Kidney (tissue), 14 donors: Measurements from ENCODE around the gene SNX9. TPM values are rescaled to one million over a fixed set of nuclear protein-coding genes. Genes with fewer than 3 reads are reported as not detected.
A peak's percentile ranks its signal among the peaks of the same experiment; 100 is the strongest.

Experiments used
- DNase-seq, 5 donors: peaks; one replicate each; pipeline ENCODE4 v3.0.0-alpha.2; 2013 to 2020
- FAIRE-seq: peaks from 2 replicates; lab custom pipeline; 2012; peaks lifted over from hg19 to GRCh38; lab: Jason Lieb, UNC
- H3K27ac ChIP-seq, 2 donors: one replicate each; pipeline ENCODE4 v1.7.0; 2013; ENCODE audit warnings: low read depth in 2 of 2, low read length in 2 of 2, inconsistent platforms in 1 of 2
- H3K27me3 ChIP-seq: one replicate; pipeline ENCODE4 v1.7.1; 2013; ENCODE audit warnings: low read length, inconsistent platforms; ENCODE audit not compliant: control insufficient read depth, insufficient read depth
- H3K36me3 ChIP-seq, 3 donors: one replicate each; pipeline versions ENCODE4 v1.7.0 to v1.7.1; 2013; ENCODE audit warnings: low read length in 3 of 3, control low read depth in 1 of 3, inconsistent platforms in 1 of 3; ENCODE audit not compliant: insufficient read depth in 3 of 3, control insufficient read depth in 2 of 3
- H3K4me1 ChIP-seq, 3 donors: one replicate each; pipeline versions ENCODE4 v1.7.0 to v1.7.1; 2013; ENCODE audit warnings: low read length in 3 of 3, inconsistent platforms in 1 of 3, low read depth in 1 of 3; ENCODE audit not compliant: control insufficient read depth in 2 of 3, insufficient read depth in 2 of 3
- H3K4me3 ChIP-seq, 3 donors: one replicate each; pipeline versions ENCODE4 v1.7.0 to v1.8.1; 2013; ENCODE audit warnings: low read length in 3 of 3, control low read depth in 1 of 3, inconsistent platforms in 1 of 3
- H3K9ac ChIP-seq, 3 donors: one replicate each; pipeline versions ENCODE4 v1.7.0 to v1.7.1; 2013; ENCODE audit warnings: low read length in 3 of 3, control low read depth in 1 of 3, inconsistent platforms in 1 of 3
- H3K9me3 ChIP-seq, 3 donors: one replicate each; pipeline versions ENCODE4 v1.7.0 to v1.7.1; 2013; ENCODE audit warnings: low read length in 3 of 3, control low read depth in 1 of 3, inconsistent platforms in 1 of 3; ENCODE audit not compliant: control insufficient read depth in 2 of 3, insufficient read depth in 1 of 3
- intact Hi-C: fragments of 100-400 bp; cut with DNase I; formaldehyde crosslinking; loops from one replicate; pipeline ENCODE4 v1.11.1; 2022
- polyA plus RNA-seq: library from polyadenylated mRNA; stranded (reverse); fragments of 350-450 nt; fragmentation: Illumina TruSeq; extraction: RNeasy Lipid Tissue Mini Kit (QIAGEN cat#74804); gene quantifications from one replicate; pipeline ENCODE4 v1.2.3, GENCODE V29; 2014; ENCODE audit warnings: low read depth, low replicate concordance; ENCODE audit not compliant: insufficient read depth
- total RNA-seq: library from RNA; stranded (reverse); fragmentation: NEBNext Ultra II Directional; extraction: Animal tissue kit (Norgen Biotek cat#: 25700); gene quantifications from one replicate; pipeline ENCODE4 v1.2.1, GENCODE V29; 2021
- TF ChIP-seq, protein P1 (sequence below): IDR thresholded peaks from 3 replicates; pipeline ENCODE4 v1.5.1; 2012; ENCODE audit warnings: mild to moderate bottlenecking, moderate library complexity, borderline replicate concordance; ENCODE audit not compliant: insufficient read depth; ENCODE audit errors: extremely low read depth
- donor health status: control.
- donor health status: control.
- donor health status: control.
- donor health status: control.
- donor health status: control.
- donor health status: DM: yes; HTN: yes; CAD: no.
- donor health status: Normal renal cell carcinoma (clear cell type).

SNX9 gene
- total and polyA plus RNA-seq, 2 donors from 2014 or later, result 25.2 to 49.3 TPM

DNA sequence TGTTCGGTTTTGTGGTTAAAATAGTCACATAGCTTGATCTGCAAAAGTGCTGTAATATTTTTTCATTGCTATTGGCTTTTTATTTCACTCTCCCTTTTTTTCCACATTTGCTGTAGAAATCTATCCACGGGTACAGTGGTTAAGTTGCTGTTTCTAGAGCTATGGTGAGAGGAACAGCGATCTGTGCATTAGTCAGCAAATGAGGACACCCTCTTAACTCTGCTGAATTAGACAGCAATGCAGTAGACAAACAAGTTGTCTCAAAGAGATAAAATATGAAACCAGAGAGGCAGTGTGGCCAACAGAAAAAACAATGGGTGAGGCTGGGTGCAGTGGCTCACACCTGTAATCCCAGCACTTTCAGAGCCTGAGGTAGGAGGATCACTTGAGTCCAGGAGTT lies 141.1 kb downstream of the SNX9 start:
- FAIRE-seq, result no peak
- no peaks in the 10 kb centered on the region for H3K4me1 ChIP-seq
- TF ChIP-seq, protein P1, sequence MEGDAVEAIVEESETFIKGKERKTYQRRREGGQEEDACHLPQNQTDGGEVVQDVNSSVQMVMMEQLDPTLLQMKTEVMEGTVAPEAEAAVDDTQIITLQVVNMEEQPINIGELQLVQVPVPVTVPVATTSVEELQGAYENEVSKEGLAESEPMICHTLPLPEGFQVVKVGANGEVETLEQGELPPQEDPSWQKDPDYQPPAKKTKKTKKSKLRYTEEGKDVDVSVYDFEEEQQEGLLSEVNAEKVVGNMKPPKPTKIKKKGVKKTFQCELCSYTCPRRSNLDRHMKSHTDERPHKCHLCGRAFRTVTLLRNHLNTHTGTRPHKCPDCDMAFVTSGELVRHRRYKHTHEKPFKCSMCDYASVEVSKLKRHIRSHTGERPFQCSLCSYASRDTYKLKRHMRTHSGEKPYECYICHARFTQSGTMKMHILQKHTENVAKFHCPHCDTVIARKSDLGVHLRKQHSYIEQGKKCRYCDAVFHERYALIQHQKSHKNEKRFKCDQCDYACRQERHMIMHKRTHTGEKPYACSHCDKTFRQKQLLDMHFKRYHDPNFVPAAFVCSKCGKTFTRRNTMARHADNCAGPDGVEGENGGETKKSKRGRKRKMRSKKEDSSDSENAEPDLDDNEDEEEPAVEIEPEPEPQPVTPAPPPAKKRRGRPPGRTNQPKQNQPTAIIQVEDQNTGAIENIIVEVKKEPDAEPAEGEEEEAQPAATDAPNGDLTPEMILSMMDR, result no peak

DNA sequence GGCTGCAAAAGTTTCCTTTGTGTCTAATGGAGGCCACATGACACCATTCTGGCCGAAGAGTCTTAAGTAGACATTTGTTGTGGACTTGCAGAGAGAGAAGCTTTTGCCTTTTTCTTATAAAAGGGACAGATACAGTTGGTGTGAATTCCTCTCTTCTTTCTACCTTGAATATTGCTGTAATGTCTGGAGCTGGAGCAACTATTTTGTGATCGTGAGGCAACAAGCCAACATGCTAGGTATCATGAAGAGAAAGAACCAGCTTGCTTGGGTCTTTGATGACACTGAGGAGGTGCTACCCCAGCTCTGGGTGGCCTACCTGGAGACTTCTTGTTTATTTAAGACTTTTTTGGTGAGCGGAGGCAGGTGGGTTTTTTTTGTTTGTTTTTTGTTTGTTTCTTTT lies 142.3 kb downstream of the SNX9 start:
- no peaks in the 10 kb centered on the region for H3K36me3 ChIP-seq
- no peaks in the 10 kb centered on the region for H3K4me1 ChIP-seq
- FAIRE-seq (no peak), DNase-seq (no peak)
- H3K9me3 ChIP-seq, result peaks cover 0 to 4% (median 0%) of the 10 kb centered on the region in 3 donors
- TF ChIP-seq, protein P1, result no peak
- H3K9ac ChIP-seq, result no peak overlapping the region
- H3K27ac ChIP-seq, result no peak overlapping the region
- no peak overlapping the region for H3K4me3 ChIP-seq
- H3K27me3 ChIP-seq, result no peaks in the 10 kb centered on the region
- intact Hi-C loops, result no loop called here

More for the DNA sequence above, 141.1 kb downstream of the SNX9 start:
- Histone ChIP-seq H3K27ac (no peak overlapping the region), H3K9me3 (peaks cover 0 to 15% (median 0%) of the 10 kb centered on the region in 3 donors), H3K36me3 (no peaks in the 10 kb centered on the region), H3K27me3 (no peaks in the 10 kb centered on the region), H3K9ac (no peak overlapping the region), H3K4me3 (no peak overlapping the region)
- intact Hi-C loops, result no loop called here
- DNase-seq, result no peak

DNA sequence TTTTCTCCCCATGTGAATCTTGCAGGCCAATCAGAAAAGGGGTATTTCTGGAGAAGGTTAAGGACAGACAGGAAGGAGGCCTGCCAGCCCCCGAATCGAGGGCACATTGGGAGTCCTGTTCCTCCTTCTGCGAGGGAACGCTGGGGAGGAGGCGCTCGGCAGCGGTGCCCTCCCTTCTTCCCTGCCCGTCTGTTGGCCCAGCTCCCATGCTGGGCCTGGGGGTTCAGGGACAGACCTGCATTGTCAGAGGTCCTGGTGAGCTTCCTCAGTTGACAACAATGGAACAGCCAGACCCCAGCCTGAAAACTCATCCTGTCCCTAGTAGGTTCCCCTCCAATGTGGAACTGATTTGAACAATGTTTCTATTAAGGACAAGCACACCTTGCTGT lies 143.5 kb downstream of the SNX9 start:
- intact Hi-C loops, result no loop called here
- H3K27me3 ChIP-seq, result no peaks in the 10 kb centered on the region
- DNase-seq (no peak), FAIRE-seq (no peak)
- peaks cover 0 to 4% (median 0%) of the 10 kb centered on the region in 3 donors for H3K9me3 ChIP-seq
- TF ChIP-seq, protein P1, result no peak
- H3K9ac ChIP-seq, result no peak overlapping the region
- H3K4me1 ChIP-seq, result no peaks in the 10 kb centered on the region
- no peak overlapping the region for H3K4me3 ChIP-seq
- no peak overlapping the region for H3K27ac ChIP-seq
- no peaks in the 10 kb centered on the region for H3K36me3 ChIP-seq

DNA sequence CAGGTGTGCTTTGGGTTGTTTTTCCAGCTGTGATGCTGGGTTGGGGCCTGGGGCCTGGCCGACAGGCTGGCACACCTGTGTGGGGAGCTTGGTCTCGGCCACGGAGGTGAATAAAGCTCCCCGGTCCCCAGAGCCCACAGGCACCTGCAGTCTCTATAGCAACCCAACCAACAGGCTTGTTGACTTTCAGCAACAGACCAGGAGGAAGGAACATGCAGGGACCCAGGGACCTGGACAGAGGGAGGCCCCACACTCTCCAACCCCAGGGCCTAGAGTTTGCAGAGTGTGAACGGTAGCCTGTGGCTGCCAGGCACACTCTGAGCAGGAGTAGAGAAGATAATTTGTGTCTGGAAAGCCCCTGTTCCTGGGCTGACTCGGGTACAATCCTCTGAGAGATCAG lies 144.0 kb downstream of the SNX9 start:
- FAIRE-seq (no peak), DNase-seq (peak in 1 of 5 donors; percentile 29)
- TF ChIP-seq, protein P1, result no peak
- Histone ChIP-seq H3K4me3 (no peak overlapping the region), H3K27me3 (no peaks in the 10 kb centered on the region), H3K4me1 (no peaks in the 10 kb centered on the region), H3K36me3 (no peaks in the 10 kb centered on the region), H3K27ac (no peak overlapping the region), H3K9me3 (peaks cover 0 to 4% (median 0%) of the 10 kb centered on the region in 3 donors), H3K9ac (no peak overlapping the region)
- intact Hi-C loops, result no loop called here
